Measurements from ENCODE around the gene OR6X1. TPM values are rescaled to one million over a fixed set of nuclear protein-coding genes. Genes with fewer than 3 reads are reported as not detected.

OR6X1 gene
- total RNA-seq, 1 donor from 2014 or later = not detected

DNA sequence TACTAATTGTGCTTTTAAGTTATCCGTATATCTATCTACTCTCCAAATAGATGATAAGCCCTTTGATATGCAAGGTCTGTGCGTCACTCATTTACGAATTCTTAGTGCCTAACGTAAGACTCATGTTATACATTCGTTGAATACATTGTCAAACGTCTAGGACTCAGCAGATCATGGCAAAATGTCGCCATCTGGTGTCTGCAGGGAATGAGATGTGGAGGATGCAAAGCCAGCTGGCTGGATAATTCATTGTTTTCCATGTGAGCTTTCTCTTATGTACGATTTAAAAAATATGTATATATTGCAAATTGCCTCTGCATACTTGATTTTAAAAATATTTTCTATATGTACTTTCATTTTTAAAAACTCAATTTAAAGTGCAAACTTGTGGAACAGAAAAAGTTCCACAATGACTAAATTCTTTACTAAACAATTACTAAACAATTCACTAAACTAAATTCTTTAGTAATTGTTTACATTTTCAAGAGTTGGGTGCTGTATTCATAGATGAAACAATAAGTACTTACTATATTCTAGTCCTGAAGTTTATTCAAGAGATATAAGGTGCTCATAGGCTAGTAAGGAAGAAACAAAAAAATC is 46.6 kb downstream of the OR6X1 start:
- no peak overlapping the region for H2AFZ ChIP-seq (ENCODE audit: low read depth, low read length)
- Mint-ChIP-seq H3K36me3 (ENCODE audit: low read depth, unreplicated experiment) (no peaks in the 10 kb centered on the region), H3K4me1 (ENCODE audit: low read depth, unreplicated experiment) (no peaks in the 10 kb centered on the region), H3K27ac (ENCODE audit: unreplicated experiment) (no peak overlapping the region), H3K27me3 (ENCODE audit: low read depth, unreplicated experiment) (no peaks in the 10 kb centered on the region), H3K4me3 (ENCODE audit: unreplicated experiment) (no peak overlapping the region), H3K9me3 (ENCODE audit: unreplicated experiment) (no peaks in the 10 kb centered on the region)
- H3K27me3 ChIP-seq (ENCODE audit: insufficient read depth, low read length) = no peaks in the 10 kb centered on the region
- no peak overlapping the region for H3K27ac ChIP-seq (ENCODE audit: low read depth, low read length)
- DNase-seq (ENCODE audit: low read depth) = peak; percentile 43
- no peak overlapping the region for H3K4me2 ChIP-seq (ENCODE audit: low read length)
- H3K79me2 ChIP-seq (ENCODE audit: insufficient read depth, low read length) = no peaks in the 10 kb centered on the region
- no peak overlapping the region for H3K9ac ChIP-seq (ENCODE audit: low read length)
- no peaks in the 10 kb centered on the region for H3K4me1 ChIP-seq (ENCODE audit: insufficient read depth, low read length)
- TF ChIP-seq, protein P1, sequence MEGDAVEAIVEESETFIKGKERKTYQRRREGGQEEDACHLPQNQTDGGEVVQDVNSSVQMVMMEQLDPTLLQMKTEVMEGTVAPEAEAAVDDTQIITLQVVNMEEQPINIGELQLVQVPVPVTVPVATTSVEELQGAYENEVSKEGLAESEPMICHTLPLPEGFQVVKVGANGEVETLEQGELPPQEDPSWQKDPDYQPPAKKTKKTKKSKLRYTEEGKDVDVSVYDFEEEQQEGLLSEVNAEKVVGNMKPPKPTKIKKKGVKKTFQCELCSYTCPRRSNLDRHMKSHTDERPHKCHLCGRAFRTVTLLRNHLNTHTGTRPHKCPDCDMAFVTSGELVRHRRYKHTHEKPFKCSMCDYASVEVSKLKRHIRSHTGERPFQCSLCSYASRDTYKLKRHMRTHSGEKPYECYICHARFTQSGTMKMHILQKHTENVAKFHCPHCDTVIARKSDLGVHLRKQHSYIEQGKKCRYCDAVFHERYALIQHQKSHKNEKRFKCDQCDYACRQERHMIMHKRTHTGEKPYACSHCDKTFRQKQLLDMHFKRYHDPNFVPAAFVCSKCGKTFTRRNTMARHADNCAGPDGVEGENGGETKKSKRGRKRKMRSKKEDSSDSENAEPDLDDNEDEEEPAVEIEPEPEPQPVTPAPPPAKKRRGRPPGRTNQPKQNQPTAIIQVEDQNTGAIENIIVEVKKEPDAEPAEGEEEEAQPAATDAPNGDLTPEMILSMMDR (IDR thresholded peaks at IDR 0.05; ENCODE audit: insufficient read depth, low read depth, low read length) = peak; percentile 91
- no peak for TF ChIP-seq EZH2 (IDR thresholded peaks at IDR 0.05; ENCODE audit: insufficient read depth, low read length)
- no peaks in the 10 kb centered on the region for H4K20me1 ChIP-seq (ENCODE audit: insufficient read depth, low read length)
- FAIRE-seq = peak; percentile 68
- no peaks in the 10 kb centered on the region for H3K9me3 ChIP-seq (ENCODE audit: insufficient read depth, low read depth, low read length)
- H3K36me3 ChIP-seq (ENCODE audit: insufficient read depth, low read length) = no peaks in the 10 kb centered on the region
- H3K4me3 ChIP-seq (ENCODE audit: insufficient read depth, low read depth, low read length) = no peak overlapping the region

DNA sequence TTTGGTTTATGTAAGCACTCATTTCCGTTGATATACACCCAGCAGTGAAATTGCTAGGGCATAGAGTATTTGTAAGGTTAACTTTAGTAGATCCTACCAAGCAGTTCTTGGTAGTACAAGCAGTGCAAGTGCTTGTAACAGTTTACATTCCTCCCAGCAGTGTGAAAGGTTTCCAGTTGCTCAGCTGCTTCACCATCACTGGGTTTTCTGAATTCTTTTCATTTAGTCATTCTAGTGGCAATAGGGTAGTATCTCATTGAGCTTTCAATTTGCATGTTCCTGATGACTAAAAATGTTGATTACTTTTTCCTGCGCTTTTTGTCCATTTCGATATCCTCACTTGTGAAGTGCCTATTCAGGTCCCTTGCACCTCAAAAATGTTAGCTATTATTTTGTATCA is 47.1 kb downstream of the OR6X1 start:
- Histone ChIP-seq H3K79me2 (ENCODE audit: insufficient read depth, low read length) (no peaks in the 10 kb centered on the region), H3K9me3 (ENCODE audit: insufficient read depth, low read depth, low read length) (no peaks in the 10 kb centered on the region), H3K9ac (ENCODE audit: low read length) (no peak overlapping the region), H4K20me1 (ENCODE audit: insufficient read depth, low read length) (no peaks in the 10 kb centered on the region), H3K27ac (ENCODE audit: low read depth, low read length) (no peak overlapping the region), H3K4me1 (ENCODE audit: insufficient read depth, low read length) (no peaks in the 10 kb centered on the region), H3K27me3 (ENCODE audit: insufficient read depth, low read length) (no peaks in the 10 kb centered on the region), H3K4me3 (ENCODE audit: insufficient read depth, low read depth, low read length) (no peak overlapping the region), H2AFZ (ENCODE audit: low read depth, low read length) (no peak overlapping the region), H3K4me2 (ENCODE audit: low read length) (no peak overlapping the region), H3K36me3 (ENCODE audit: insufficient read depth, low read length) (no peaks in the 10 kb centered on the region)
- H3K27ac Mint-ChIP-seq (ENCODE audit: unreplicated experiment) = no peak overlapping the region
- H3K27me3 Mint-ChIP-seq (ENCODE audit: low read depth, unreplicated experiment) = no peaks in the 10 kb centered on the region
- no peaks in the 10 kb centered on the region for H3K36me3 Mint-ChIP-seq (ENCODE audit: low read depth, unreplicated experiment)
- DNase-seq (ENCODE audit: low read depth) (no peak), FAIRE-seq (no peak)
- no peak overlapping the region for H3K4me3 Mint-ChIP-seq (ENCODE audit: unreplicated experiment)
- H3K9me3 Mint-ChIP-seq (ENCODE audit: unreplicated experiment) = no peaks in the 10 kb centered on the region
- H3K4me1 Mint-ChIP-seq (ENCODE audit: low read depth, unreplicated experiment) = no peaks in the 10 kb centered on the region
- TF ChIP-seq EZH2 (IDR thresholded peaks at IDR 0.05; ENCODE audit: insufficient read depth, low read length) = no peak
- TF ChIP-seq, protein P1 (IDR thresholded peaks at IDR 0.05; ENCODE audit: insufficient read depth, low read depth, low read length) = no peak

DNA sequence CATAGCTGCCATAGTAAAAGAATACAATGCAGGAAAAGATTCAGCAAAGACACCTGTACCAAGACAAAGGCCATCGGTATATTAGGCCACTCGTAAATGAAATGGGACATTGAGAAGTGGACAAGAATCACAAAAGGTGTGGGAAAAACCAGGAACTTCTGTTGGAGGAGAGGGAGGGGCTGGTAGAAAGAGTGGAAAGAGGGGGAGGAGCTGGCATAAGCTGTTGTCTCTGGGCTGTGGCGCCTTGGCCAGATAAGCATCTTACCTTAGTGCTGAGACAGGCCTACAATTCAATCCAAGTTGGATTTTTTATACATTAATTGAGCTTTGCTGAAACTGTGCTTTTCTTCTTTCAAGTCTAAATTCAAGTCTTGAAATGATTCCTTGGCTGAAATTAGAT is 50.0 kb downstream of the OR6X1 start:
- DNase-seq (ENCODE audit: low read depth) = no peak
- H3K4me1 ChIP-seq (ENCODE audit: insufficient read depth, low read length) = no peaks in the 10 kb centered on the region
- no peak overlapping the region for H3K27ac ChIP-seq (ENCODE audit: low read depth, low read length)
- H3K4me3 Mint-ChIP-seq (ENCODE audit: unreplicated experiment) = no peak overlapping the region
- H3K79me2 ChIP-seq (ENCODE audit: insufficient read depth, low read length) = no peaks in the 10 kb centered on the region
- H3K4me2 ChIP-seq (ENCODE audit: low read length) = no peak overlapping the region
- no peaks in the 10 kb centered on the region for H3K9me3 Mint-ChIP-seq (ENCODE audit: unreplicated experiment)
- H3K36me3 ChIP-seq (ENCODE audit: insufficient read depth, low read length) = no peaks in the 10 kb centered on the region
- H3K4me3 ChIP-seq (ENCODE audit: insufficient read depth, low read depth, low read length) = no peak overlapping the region
- H3K4me1 Mint-ChIP-seq (ENCODE audit: low read depth, unreplicated experiment) = no peaks in the 10 kb centered on the region
- H3K36me3 Mint-ChIP-seq (ENCODE audit: low read depth, unreplicated experiment) = no peaks in the 10 kb centered on the region
- H4K20me1 ChIP-seq (ENCODE audit: insufficient read depth, low read length) = no peaks in the 10 kb centered on the region
- H3K9ac ChIP-seq (ENCODE audit: low read length) = no peak overlapping the region
- no peaks in the 10 kb centered on the region for H3K27me3 ChIP-seq (ENCODE audit: insufficient read depth, low read length)
- no peak for TF ChIP-seq EZH2 (IDR thresholded peaks at IDR 0.05; ENCODE audit: insufficient read depth, low read length)
- TF ChIP-seq, protein P1 (IDR thresholded peaks at IDR 0.05; ENCODE audit: insufficient read depth, low read depth, low read length) = no peak
- peaks cover 7% of the 10 kb centered on the region for H3K27me3 Mint-ChIP-seq (ENCODE audit: low read depth, unreplicated experiment)
- H3K27ac Mint-ChIP-seq (ENCODE audit: unreplicated experiment) = no peak overlapping the region
- no peak for FAIRE-seq
- no peak overlapping the region for H2AFZ ChIP-seq (ENCODE audit: low read depth, low read length)
- H3K9me3 ChIP-seq (ENCODE audit: insufficient read depth, low read depth, low read length) = no peaks in the 10 kb centered on the region
